ENCODE measurements around the gene MAPK12.

MAPK12 gene

GRCh38 chr22:50232481-50233151 is 28.9 kb downstream of the MAPK12 start:
- DNase-seq (ENCODE audit: low read depth in 2 of 2), result no peak

GRCh38 chr22:50229370-50229769 is 32.1 kb downstream of the MAPK12 start:
- no peak for DNase-seq (ENCODE audit: low read depth in 2 of 2)

GRCh38 chr22:50228366-50228765 is 33.1 kb downstream of the MAPK12 start:
- DNase-seq (ENCODE audit: low read depth in 2 of 2), result no peak

GRCh38 chr22:50227579-50228215 is 33.8 kb downstream of the MAPK12 start:
- DNase-seq (ENCODE audit: low read depth in 2 of 2), result no peak

GRCh38 chr22:50226875-50227165 is 34.7 kb downstream of the MAPK12 start:
- no peak for DNase-seq (ENCODE audit: low read depth in 2 of 2)

GRCh38 chr22:50226063-50226874 is 35.2 kb downstream of the MAPK12 start:
- no peak for DNase-seq (ENCODE audit: low read depth in 2 of 2)

- no peak for DNase-seq (ENCODE audit: low read depth in 2 of 2)
Observed at GRCh38 chr22:50225200-50225969, 36.1 kb downstream of the MAPK12 start.

- no peak for DNase-seq (ENCODE audit: low read depth in 2 of 2)
Observed at GRCh38 chr22:50224071-50224470, 37.4 kb downstream of the MAPK12 start.

GRCh38 chr22:50222508-50222907 is 39.0 kb downstream of the MAPK12 start:
- DNase-seq (ENCODE audit: low read depth in 2 of 2), result no peak

GRCh38 chr22:50221410-50222300 is 39.8 kb downstream of the MAPK12 start:
- DNase-seq (ENCODE audit: low read depth in 2 of 2), result no peak

- no peak for DNase-seq (ENCODE audit: low read depth in 2 of 2)
Observed at GRCh38 chr22:50220603-50221409, 40.7 kb downstream of the MAPK12 start.

- no peak for DNase-seq (ENCODE audit: low read depth in 2 of 2)
Observed at GRCh38 chr22:50219800-50220602, 41.5 kb downstream of the MAPK12 start.

- DNase-seq (ENCODE audit: low read depth in 2 of 2), result no peak
Observed at GRCh38 chr22:50218996-50219727, 42.3 kb downstream of the MAPK12 start.

- no peak for DNase-seq (ENCODE audit: low read depth in 2 of 2)
Observed at GRCh38 chr22:50218153-50218995, 43.1 kb downstream of the MAPK12 start.

- DNase-seq (ENCODE audit: low read depth in 2 of 2), result no peak
Observed at GRCh38 chr22:50217543-50218152, 43.8 kb downstream of the MAPK12 start.

- DNase-seq (ENCODE audit: low read depth in 2 of 2), result no peak
Observed at GRCh38 chr22:50216684-50217520, 44.6 kb downstream of the MAPK12 start.
